Measurements from ENCODE around the gene ZNF529.

The ZNF529 gene

DNA sequence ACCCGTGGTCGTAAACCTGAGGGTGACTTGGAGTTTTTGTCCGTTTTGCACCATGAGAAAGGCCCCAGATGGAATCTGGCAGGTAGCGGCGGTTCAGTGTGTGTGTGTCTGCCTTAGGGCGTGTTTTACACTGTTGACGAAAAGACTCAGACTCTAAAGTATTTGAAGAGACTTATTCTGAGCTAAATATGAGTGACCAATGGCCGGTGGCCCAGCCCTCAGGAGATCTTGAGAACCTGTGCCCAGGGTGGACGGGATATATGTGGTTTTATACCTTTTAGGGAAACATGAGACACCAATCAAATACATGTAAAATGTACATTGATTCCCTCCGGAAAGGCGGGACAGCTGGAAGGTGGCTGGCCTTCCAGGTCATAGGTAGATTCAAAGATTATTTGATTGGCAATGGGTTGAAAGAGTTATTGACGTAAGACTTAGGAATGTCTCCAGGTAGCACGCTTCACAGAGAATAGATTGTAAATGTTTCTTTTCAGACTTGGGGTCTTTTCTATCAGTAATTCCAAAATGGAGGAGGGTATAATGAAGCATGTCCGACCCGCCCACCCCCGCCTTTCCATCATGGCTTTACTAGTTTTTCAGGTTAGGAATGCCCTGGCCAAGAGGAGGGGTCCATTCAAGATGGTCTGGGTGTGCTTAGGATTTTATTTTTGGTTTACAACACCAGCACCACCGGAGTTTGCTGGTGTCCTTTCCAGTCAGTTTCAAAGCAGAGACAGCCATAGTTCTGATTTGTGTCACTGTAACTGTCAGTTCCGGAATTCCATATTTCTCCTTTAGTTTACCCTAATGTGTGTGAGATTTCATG lies 1.0 kb upstream of the ZNF529 start:
- Histone ChIP-seq H4K20me1 (no peaks in the 10 kb centered on the region), H3K9me3 (peaks cover 60% of the 10 kb centered on the region), H3K36me3 (peaks cover 66% of the 10 kb centered on the region), H3K4me1 (peaks cover 22% of the 10 kb centered on the region), H3K9ac (peak overlapping the region; percentile 87), H3K4me3 (peak overlapping the region; percentile 85), H3K4me2 (peak overlapping the region; percentile 91), H3K27ac (peak overlapping the region; percentile 86), H3K27me3 (no peaks in the 10 kb centered on the region)
- TF ChIP-seq Cebpa-rat (IDR thresholded peaks at IDR 0.05), result no peak

DNA sequence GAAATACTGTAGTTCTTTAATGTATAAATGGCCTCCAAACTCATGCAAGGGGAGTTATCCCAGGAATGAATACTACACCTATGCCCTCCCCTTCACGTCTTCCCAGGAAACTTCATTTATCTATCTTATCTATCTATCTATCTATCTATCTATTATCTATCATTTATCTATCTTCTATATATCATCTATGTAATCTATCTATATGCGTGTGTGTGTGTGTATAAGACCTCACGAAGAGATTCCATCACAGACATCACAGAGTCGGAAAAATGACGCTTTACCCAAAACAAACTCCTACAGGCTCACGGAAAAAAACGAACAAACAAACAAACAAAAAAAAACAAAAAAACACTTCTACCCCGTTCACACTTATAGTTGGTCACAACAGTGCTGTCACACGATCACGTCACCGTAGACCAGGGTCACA lies 486 bp downstream of the ZNF529 start:
- Histone ChIP-seq H3K27me3 (no peaks in the 10 kb centered on the region), H3K36me3 (peaks cover 66% of the 10 kb centered on the region), H4K20me1 (no peaks in the 10 kb centered on the region), H3K4me1 (peaks cover 22% of the 10 kb centered on the region), H3K9ac (peak overlapping the region; percentile 87), H3K9me3 (peaks cover 60% of the 10 kb centered on the region), H3K4me2 (peak overlapping the region; percentile 91), H3K4me3 (peak overlapping the region; percentile 85), H3K27ac (peak overlapping the region; percentile 86)
- TF ChIP-seq Cebpa-rat (IDR thresholded peaks at IDR 0.05), result no peak

DNA sequence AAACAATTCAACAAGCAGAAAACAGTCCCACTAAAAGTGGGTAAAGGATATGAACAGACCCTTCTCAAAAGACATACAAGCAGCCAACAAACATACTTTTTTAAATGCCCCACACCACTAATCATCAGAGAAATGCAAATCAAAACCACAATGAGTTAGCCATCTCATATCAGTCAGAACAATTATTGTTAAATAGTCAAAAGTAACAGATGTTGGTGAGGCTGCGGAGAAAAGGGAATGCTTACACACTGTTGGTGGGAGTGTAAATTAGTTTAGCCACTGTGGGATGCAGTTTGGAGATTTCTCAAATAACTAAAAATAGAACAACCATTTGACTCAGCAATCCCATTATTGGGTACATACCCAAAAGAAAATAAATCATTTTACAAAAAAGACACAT lies 8.7 kb downstream of the ZNF529 start:
- Histone ChIP-seq H3K4me1 (no peaks in the 10 kb centered on the region), H3K4me2 (no peak overlapping the region), H3K9me3 (peaks cover 100% of the 10 kb centered on the region), H4K20me1 (no peaks in the 10 kb centered on the region), H3K27me3 (no peaks in the 10 kb centered on the region), H3K4me3 (no peak overlapping the region), H3K27ac (no peak overlapping the region), H3K36me3 (peaks cover 99% of the 10 kb centered on the region), H3K9ac (no peak overlapping the region)
- no peak for TF ChIP-seq Cebpa-rat (IDR thresholded peaks at IDR 0.05)

DNA sequence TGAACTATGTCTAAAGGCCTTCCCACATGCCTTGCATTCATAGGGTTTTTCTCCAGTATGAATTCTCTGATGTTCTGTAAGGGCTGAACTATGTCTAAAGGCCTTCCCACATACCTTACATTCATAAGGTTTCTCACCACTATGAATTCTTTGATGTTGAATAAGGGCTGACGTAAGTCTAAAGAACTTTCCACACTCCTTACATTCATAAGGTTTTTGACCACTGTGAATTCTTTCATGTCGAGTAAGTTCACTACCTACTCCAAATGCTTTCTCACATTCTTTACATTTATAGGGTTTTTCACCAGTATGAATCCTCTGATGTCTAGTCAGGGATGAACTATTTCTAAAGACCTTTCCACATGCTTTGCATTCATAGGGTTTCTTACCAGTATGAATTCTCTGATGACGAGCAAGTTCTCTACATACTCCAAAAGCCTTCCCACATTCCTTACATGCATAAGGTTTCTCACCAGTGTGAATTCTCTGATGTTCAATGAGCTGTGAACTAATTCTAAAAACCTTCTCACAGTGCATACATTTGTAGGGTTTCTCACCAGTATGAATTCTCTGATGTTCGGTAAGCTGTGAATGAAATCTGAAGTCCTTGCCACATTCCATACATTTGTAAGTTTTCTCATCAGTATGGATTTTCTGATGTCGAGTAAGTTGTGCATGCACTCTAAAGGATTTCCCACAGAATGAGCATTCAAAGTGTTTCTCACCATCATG lies 25.9 kb downstream of the ZNF529 start:
- Histone ChIP-seq H3K9ac (no peak overlapping the region), H3K9me3 (peaks cover 100% of the 10 kb centered on the region), H3K27ac (no peak overlapping the region), H4K20me1 (no peaks in the 10 kb centered on the region), H3K36me3 (peaks cover 98% of the 10 kb centered on the region), H3K4me1 (no peaks in the 10 kb centered on the region), H3K4me3 (no peak overlapping the region; the same call in 1 of the 2 replicates), H3K27me3 (no peaks in the 10 kb centered on the region), H3K4me2 (no peak overlapping the region)
- TF ChIP-seq Cebpa-rat (IDR thresholded peaks at IDR 0.05), result no peak

DNA sequence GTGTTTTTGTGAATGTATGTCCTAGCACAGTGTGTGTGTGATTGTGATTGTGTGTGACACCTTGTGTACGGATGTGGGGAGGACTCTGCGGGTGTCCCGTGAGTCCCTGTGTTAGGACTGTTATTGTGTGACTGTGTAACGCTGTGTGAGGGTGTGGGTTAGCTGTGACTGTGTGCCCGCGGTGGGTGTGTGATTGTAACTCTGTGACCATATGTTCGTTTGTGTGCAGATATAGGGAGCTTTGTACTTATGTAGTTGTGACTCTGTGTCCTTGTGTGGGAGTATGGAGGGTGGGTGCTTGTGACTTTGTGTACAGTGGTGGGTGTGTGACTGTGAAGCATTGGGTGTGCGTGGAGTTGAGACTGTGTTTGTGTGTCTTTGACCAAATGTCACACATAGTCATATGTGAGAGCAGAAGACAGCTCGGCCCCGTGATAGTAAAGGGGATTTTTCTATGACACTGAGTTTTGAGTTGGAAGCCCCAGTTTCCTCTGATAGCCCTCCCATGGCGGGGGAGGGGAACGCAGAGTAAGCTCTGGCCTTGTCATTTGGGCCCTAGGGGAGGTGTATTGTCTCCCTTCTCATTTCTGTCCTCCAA lies 44.1 kb downstream of the ZNF529 start:
- Histone ChIP-seq H3K36me3 (peaks cover 60% of the 10 kb centered on the region), H3K4me1 (peaks cover 22% of the 10 kb centered on the region), H3K9ac (peak overlapping the region; percentile 89), H4K20me1 (no peaks in the 10 kb centered on the region), H3K4me2 (peak overlapping the region; percentile 93), H3K27me3 (no peaks in the 10 kb centered on the region), H3K9me3 (peaks cover 69% of the 10 kb centered on the region), H3K4me3 (peak overlapping the region; percentile 74), H3K27ac (peak overlapping the region; percentile 93)
- no peak for TF ChIP-seq Cebpa-rat (IDR thresholded peaks at IDR 0.05)

DNA sequence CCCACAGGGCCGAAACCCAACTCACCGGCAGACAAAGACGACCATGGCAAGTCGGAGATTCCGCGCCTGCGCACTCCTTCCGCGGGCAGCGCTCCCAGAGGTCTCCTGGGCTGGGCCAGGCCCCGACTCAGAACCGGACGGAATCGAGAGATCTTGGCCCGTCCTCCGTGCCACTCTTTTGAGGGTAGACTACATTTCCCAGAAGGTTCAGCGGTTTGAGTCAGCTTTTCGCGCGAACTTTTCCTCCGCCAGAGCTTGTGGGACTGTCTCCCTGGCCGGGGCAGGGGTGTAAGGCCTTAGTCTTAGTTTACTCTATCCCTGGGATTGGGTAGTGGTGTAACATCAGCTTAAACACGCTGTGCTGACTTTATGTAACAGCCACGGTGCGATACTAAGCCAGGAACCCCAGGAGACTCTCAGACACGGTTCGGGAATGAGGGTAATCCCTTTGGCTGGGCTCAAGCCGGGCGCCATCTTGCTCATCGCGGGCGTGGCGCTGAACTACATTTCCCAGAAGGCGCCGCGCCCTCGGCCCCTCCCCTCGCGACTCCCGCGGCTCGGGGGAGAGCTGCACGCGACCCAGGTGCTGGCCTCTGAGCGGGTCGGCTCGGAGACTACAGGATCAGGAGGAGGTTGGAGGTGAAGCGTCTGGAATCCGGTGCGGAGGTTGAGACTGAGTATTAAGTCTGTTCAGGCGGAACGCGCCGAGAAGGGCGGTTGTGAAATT lies 44.7 kb downstream of the ZNF529 start, which contains the start of gene ZNF260:
TSS of gene ZNF260 (minus strand) at position 78 of the 727 bp plus-strand sequence. CDS start 13,033 bp downstream, outside the sequence.
- TF ChIP-seq Cebpa-rat (IDR thresholded peaks at IDR 0.05), result no peak

DNA sequence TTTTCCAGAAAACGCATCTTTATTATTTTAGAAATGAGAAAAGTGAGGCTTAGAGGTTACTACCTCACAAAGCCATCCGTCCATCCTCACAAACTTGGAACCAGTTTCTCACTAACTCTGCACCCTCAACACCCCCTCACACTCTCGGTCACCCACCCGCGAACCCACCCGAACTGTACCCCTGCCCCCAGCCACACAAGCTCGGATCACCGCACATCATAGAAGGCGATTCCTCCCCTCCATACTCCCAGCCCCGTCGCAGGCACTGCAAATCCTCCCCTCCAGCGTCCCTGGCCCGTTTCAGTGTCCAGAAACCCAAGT lies 45.3 kb downstream of the ZNF529 start:
- H3K9me3 ChIP-seq, result peaks cover 69% of the 10 kb centered on the region
- peak overlapping the region; percentile 93 for H3K4me2 ChIP-seq
- peak overlapping the region; percentile 93 for H3K27ac ChIP-seq
- H3K4me1 ChIP-seq, result peaks cover 22% of the 10 kb centered on the region
- TF ChIP-seq Cebpa-rat (IDR thresholded peaks at IDR 0.05), result no peak
- peak overlapping the region; percentile 89 for H3K9ac ChIP-seq
- H3K27me3 ChIP-seq, result no peaks in the 10 kb centered on the region
- peak overlapping the region; percentile 74 for H3K4me3 ChIP-seq
- no peaks in the 10 kb centered on the region for H4K20me1 ChIP-seq
- peaks cover 62% of the 10 kb centered on the region for H3K36me3 ChIP-seq

More for the DNA sequence above, 44.7 kb downstream of the ZNF529 start, which contains the start of gene ZNF260:
- H3K4me1 ChIP-seq, result peaks cover 22% of the 10 kb centered on the region
- H3K36me3 ChIP-seq, result peaks cover 62% of the 10 kb centered on the region
- peak within 1 kb of the TSS; percentile 74 for H3K4me3 ChIP-seq
- H3K9me3 ChIP-seq, result peaks cover 69% of the 10 kb centered on the region
- peak within 1 kb of the TSS; percentile 89 for H3K9ac ChIP-seq
- peak within 1 kb of the TSS; percentile 93 for H3K27ac ChIP-seq
- H4K20me1 ChIP-seq, result no peaks in the 10 kb centered on the region
- peak within 1 kb of the TSS; percentile 93 for H3K4me2 ChIP-seq
- H3K27me3 ChIP-seq, result no peaks in the 10 kb centered on the region

DNA sequence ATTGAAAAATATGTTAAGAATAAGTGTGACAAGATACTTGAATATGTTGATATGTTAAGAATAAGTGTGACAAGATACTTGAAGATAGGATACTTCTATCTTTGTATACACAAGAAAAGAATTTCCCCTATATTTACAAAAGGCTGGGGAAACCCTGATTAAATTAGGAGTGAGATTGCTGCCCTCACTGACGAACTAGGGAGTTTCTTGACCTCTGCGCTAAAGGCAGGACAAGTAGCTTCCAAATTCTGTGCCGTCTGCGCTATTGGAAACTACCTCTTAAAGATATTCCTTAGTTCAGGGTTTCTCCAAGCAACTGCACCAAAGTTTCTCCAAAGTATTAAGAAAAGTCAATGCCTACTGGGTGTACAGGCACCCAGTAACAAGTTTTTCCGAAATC lies 45.8 kb downstream of the ZNF529 start:
- Histone ChIP-seq H3K4me1 (peaks cover 22% of the 10 kb centered on the region), H3K27ac (peak overlapping the region; percentile 93), H3K4me2 (peak overlapping the region; percentile 93), H3K4me3 (peak overlapping the region; percentile 74), H3K9me3 (peaks cover 69% of the 10 kb centered on the region), H3K27me3 (no peaks in the 10 kb centered on the region), H4K20me1 (no peaks in the 10 kb centered on the region), H3K9ac (peak overlapping the region; percentile 89), H3K36me3 (peaks cover 62% of the 10 kb centered on the region)
- no peak for TF ChIP-seq Cebpa-rat (IDR thresholded peaks at IDR 0.05)

DNA sequence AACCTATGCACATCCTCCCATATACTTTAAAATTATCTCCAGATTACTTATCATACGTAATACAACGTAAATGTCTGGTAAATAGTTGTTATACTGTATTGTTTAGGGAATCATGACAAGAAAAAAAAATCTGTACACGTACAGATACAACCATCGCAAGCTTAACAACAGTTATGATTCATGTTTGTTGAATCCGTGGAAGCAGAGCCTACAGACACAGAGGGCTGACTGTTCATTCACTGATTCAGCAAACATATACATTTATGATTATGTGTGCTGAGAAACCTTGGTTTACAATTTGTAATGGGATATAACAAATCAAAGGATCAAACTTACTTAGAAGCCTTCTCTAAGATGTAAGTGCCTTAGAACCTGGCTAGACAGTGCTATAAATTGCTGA lies 46.5 kb downstream of the ZNF529 start:
- no peak for TF ChIP-seq Cebpa-rat (IDR thresholded peaks at IDR 0.05)
- Histone ChIP-seq H3K4me2 (peak overlapping the region; percentile 93), H3K4me1 (peaks cover 22% of the 10 kb centered on the region), H3K27ac (no peak overlapping the region), H3K9ac (peak overlapping the region; percentile 89), H3K9me3 (peaks cover 69% of the 10 kb centered on the region), H3K36me3 (peaks cover 62% of the 10 kb centered on the region), H4K20me1 (no peaks in the 10 kb centered on the region), H3K4me3 (peak overlapping the region; percentile 74), H3K27me3 (no peaks in the 10 kb centered on the region)
